ENCODE measurements around the gene PICK1.

PICK1 gene

GRCh38 chr22:38056969-38057891 is at the start of gene PICK1:
Gene PICK1 (plus strand): TSS chr22:38057404. CDS start chr22:38057810, 406 bp downstream.
- in situ Hi-C loops (cut with MboI; ENCODE audit: low sequenced_read_pairs): no loop called here

- in situ Hi-C loops (cut with MboI; ENCODE audit: low sequenced_read_pairs): no loop called here
Observed at GRCh38 chr22:38009000-38009806, 48.0 kb upstream of the PICK1 start.

GRCh38 chr22:38012604-38013072 is 44.6 kb upstream of the PICK1 start:
- in situ Hi-C loops (cut with MboI; ENCODE audit: low sequenced_read_pairs): no loop called here

GRCh38 chr22:38014083-38014482 is 43.1 kb upstream of the PICK1 start:
- in situ Hi-C loops (cut with MboI; ENCODE audit: low sequenced_read_pairs): no loop called here

GRCh38 chr22:38016182-38017151 is 40.7 kb upstream of the PICK1 start:
- in situ Hi-C loops (cut with MboI; ENCODE audit: low sequenced_read_pairs): no loop called here

- in situ Hi-C loops (cut with MboI; ENCODE audit: low sequenced_read_pairs): no loop called here
Observed at GRCh38 chr22:38017272-38017920, 39.8 kb upstream of the PICK1 start.

- in situ Hi-C loops (cut with MboI; ENCODE audit: low sequenced_read_pairs): no loop called here
Observed at GRCh38 chr22:38017939-38018885, 39.0 kb upstream of the PICK1 start.

- in situ Hi-C loops (cut with MboI; ENCODE audit: low sequenced_read_pairs): no loop called here
Observed at GRCh38 chr22:38018938-38019827, 38.0 kb upstream of the PICK1 start.

- in situ Hi-C loops (cut with MboI; ENCODE audit: low sequenced_read_pairs): no loop called here
Observed at GRCh38 chr22:38021206-38021605, 36.0 kb upstream of the PICK1 start.

GRCh38 chr22:38023045-38023444 is 34.2 kb upstream of the PICK1 start:
- in situ Hi-C loops (cut with MboI; ENCODE audit: low sequenced_read_pairs): no loop called here

GRCh38 chr22:38025514-38025913 is 31.7 kb upstream of the PICK1 start:
- in situ Hi-C loops (cut with MboI; ENCODE audit: low sequenced_read_pairs): no loop called here

- in situ Hi-C loops (cut with MboI; ENCODE audit: low sequenced_read_pairs): no loop called here
Observed at GRCh38 chr22:38026130-38027111, 30.8 kb upstream of the PICK1 start.

GRCh38 chr22:38027487-38027886 is 29.7 kb upstream of the PICK1 start:
- in situ Hi-C loops (cut with MboI; ENCODE audit: low sequenced_read_pairs): no loop called here

- in situ Hi-C loops (cut with MboI; ENCODE audit: low sequenced_read_pairs): no loop called here
Observed at GRCh38 chr22:38028344-38029130, 28.7 kb upstream of the PICK1 start.

GRCh38 chr22:38029370-38029769 is 27.8 kb upstream of the PICK1 start:
- in situ Hi-C loops (cut with MboI; ENCODE audit: low sequenced_read_pairs): no loop called here

GRCh38 chr22:38029901-38030300 is 27.3 kb upstream of the PICK1 start:
- in situ Hi-C loops (cut with MboI; ENCODE audit: low sequenced_read_pairs): no loop called here

All from hTERT RPE-1 (cell line).